GM19035 (cell line): ENCODE measurements around the gene CBX3.
"Not testable (repeated sequence)": the region's sequence is repeated elsewhere in the genome, so short reads cannot be mapped to it uniquely, and the experiment has no call there.

Source experiments
- ATAC-seq: cut with Tn5 transposase; IDR thresholded peaks from one replicate; pipeline ENCODE4 v1.9.1; 2021; ENCODE audit not compliant: unreplicated experiment

The CBX3 gene

GRCh38 chr7:26200444-26201246, 900 bp upstream of the CBX3 start, which contains the start of gene HNRNPA2B1:
TSS of gene HNRNPA2B1 (minus strand) at chr7:26200746. CDS start at chr7:26200577, 169 bp downstream.
- peak; percentile 65 for ATAC-seq

DNA sequence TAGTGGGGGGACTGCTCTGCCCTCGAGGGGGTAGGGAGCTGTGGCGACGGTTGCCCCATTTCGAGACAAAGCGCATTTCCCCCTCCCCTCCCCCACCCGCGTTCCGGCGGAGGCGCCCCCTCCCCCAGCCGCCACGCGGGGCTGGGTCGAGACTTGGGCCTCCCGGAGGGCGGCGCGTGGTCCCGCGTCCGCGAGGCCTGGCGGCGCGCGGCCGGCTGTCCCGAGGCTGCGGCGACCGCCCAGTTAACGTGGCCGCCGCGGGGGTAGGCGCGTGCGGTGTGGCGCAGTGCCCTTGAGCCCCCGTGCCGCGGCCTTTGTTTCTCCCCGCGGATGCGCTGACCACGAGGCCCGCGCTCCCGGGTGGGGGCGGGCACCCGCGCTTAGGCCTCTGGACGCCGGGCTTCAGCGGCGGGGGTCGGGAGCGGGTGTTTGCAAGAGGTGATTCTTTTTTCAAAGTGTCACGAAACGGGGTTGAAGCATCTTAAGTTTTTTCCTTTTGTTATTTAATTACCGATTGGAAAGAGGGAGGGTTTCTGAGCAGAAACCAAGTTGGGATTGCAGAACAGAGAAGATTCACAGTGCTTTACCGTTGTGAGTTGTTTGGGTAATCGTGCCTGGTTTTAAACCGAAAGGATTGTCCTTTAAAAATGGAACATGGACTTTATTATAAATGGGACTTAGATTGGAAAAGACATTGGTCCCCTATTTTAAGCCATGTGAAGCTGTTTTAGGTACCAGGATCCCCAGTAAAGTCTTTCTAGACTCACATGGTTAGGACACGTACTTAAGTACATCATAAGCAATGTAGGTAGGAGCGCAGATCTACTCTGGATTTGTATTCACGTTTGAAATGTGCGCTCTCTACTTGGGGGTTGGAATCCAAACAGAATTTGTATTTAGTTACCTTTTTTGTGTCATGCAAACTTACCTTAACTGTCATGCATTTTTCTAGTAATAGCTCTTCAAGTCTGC, 760 bp downstream of the CBX3 start:
- peak; percentile 4 for ATAC-seq

GRCh38 chr7:26203016-26203415, 1.5 kb downstream of the CBX3 start:
- no peak for ATAC-seq

GRCh38 chr7:26208040-26208439, 6.5 kb downstream of the CBX3 start:
- ATAC-seq: no peak

- ATAC-seq: no peak
These were observed 11.6 kb downstream of the CBX3 start for GRCh38 chr7:26212921-26213718.

DNA sequence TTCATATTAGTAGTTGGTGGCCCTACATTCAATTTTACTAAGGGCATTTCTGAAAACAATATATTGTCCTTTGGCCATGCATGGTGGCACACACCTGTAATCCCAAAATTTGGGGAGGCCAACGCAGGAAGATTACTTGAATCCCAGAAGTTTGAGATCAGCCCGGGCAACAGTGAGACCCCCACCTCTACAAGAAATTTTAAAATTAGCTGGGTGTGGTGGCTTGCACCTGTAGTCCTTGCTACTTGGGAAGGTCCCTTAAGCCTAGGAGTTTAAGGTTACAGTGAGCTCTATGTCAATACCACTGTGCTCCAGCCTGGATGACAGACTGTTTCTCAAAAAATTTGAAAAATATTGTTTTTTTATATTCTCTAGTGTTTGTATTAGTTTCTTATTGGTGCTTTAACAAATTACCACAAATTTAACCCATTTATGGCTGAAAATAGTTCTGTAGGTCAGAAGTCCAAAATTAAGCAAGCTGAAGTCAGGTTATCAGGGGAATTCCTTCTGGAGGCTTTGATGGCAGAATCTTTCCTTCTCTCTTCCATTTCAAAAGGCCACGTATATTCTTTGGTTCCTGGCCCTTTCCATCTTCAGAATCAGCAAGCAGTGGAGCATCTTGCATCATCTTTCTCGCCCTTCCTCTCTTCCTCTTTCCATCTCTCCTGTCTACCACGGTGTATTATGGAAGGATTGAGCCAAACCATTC, 12.4 kb downstream of the CBX3 start:
- no peak for ATAC-seq

DNA sequence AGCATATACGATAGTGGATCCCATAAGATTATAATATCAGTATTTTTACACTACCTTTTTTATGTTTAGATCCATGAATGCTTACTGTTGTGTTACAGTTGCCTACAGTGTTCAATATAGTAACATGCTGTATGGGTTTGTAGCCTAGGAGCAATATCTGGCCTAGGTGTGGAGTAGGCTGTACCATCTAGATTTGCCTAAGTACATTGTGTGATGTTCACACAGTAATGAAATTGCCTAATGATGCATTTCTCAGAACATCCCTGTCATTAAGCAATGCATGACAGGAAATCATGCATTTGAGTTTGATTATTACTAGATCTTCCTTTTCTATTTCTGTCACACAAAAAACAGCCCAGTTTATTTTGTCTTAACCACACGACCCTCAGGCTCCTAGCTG, 14.5 kb downstream of the CBX3 start:
- ATAC-seq: no peak

GRCh38 chr7:26224359-26224758, 22.8 kb downstream of the CBX3 start:
- no peak for ATAC-seq

DNA sequence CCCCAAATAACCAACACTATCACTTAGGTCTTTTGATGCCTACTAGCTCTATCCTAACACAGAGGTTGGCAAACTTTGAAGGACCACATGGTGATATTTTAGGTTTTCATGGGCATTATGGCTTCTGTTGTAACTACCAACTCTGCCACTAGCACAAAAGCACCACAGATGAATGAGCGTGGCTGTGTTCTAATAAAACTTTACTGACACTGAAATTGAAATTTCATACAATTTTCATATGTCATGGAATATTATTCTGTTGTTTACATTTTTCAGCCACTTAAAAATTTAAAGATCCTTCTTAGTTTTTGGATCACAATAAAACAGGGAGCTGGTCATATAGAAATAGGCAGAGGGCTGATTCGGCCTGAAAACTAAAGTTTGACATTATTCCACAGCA, 26.4 kb downstream of the CBX3 start:
- ATAC-seq: no peak

DNA sequence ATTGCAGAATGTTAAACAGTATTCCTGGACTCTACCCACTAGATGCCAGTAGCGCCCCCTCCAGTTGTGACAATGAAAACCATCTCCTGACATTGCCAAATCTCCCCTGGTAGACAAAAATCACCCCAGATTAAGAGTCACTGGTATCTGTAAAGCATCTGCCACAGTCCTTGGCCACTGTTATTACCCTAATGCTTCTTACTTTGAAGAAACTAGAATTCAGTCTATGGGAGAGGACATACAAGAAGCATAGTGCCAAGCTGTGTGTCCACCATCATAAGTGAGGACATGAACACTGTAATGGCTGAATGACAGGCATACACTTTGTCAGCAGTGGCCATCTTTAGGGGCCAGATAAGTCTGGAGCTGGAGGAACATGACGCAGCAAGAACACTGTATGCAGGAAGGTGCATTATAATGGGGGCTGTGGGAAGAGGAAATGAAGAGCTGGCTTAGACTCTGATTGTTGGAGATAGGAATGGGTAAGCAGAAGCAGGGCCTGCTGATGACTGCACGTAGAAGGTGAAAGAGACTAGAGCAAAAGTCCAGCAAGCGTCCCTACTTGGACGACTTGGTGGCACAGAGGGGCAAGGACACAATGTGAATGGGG, 32.5 kb downstream of the CBX3 start:
- ATAC-seq: no peak

DNA sequence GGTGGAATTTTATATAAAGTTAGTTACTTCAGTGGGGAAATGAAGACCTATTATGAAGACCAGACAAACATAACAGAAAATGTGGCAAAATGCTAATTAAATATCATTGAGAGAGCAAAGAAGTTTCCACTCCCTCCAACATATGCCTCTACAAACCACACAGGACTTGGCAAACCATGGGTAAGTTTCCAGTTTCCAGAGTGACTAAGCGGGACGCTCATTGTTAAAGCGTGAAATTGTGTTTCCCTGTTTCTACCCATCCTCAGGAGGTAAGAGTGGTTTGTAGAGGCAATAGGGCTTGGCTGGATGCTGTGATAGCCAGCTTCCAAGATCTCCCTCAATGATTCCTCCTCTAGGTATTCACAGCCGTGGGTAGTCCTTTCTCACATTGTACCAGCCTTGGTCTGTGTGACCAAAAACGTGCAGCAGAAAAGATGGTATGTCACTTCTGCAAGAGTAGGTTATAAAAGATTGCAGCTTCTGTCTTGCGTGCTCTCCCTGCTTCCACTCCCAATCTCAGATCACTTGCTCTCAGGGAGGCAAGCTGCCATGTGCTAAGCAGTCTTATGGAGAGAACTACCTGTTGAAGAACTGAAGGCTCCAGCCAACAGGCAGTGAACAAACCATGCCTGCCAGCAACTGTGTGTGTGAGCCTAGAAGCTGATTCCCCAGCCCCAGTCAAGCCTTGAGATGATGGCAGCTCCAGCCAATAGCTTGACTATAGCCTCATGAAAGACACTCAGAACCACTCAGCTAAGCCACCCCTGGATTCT, 35.7 kb downstream of the CBX3 start:
- ATAC-seq: no peak

DNA sequence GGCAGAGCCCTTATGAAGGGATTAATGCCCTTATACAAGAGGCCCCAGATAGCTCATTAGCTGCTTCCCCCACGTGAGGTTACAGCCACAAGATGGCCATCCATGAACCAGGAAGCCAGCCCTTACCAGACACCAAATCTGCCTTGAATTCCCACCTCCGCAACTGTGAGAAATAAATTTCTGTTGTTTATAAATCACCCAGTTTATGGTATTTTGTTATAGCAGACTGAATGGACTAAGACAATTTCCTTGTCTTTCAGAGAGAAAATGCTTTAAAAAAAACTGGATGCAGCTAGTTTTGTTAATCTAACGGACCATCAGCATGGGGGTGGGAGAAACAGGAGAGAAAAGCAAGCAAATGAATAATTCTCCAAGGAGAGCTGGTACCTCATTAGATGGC, 36.5 kb downstream of the CBX3 start:
- no peak for ATAC-seq

DNA sequence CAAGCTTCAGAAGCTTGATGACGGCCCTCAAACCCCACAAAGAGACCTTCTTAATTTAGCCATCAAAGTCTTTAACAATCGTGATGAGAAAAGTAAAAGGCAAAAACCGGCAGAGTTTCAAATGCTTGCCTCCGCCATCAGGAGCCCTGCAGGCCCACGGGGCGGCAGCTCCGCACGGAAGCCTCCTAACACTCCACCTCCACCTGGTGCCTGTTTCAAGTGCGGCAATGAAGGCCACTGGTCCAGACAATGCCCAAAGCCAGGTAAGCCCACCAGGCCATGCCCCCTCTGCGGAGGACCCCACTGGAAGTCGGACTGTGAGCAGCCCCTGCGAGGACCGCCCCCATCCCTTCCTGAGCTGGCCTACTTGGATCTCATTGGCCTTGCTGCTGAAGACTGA, 43.6 kb downstream of the CBX3 start:
- no peak for ATAC-seq

DNA sequence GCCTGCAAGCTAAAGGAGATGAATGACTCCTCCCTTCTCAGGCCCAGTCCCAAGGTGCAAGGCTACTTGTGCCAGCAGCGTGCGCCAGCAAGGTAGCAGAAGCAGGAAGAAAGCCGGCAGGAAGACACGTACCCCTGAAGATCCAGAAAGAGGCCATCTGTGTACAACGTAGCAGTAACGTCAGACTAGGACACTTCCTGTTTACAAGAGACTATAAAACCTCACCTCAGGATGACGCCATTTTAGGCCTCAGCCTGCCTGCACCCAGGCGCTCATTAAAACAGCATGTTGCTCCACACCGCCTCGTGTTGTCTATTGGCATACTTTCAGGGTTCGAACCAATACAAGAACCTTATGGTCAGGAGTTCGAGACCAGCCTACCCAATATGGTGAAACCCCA, 48.7 kb downstream of the CBX3 start:
- no peak for ATAC-seq

GRCh38 chr7:26261866-26262265, 60.3 kb downstream of the CBX3 start:
- not testable (repeated sequence) for ATAC-seq
